H1 (cell line): ENCODE data around the gene PXT1.

ENCODE experiments used
- CBX5 ChIP-seq: fragments of 300-800, 300-1000 bp; sonication (generic); IDR thresholded peaks from 2 replicates; pipeline ENCODE4 v1.7.1; 2016; ENCODE audit warnings: antibody characterized with exemption, low read length, low read depth
- CEBPB ChIP-seq: IDR thresholded peaks from 2 replicates; pipeline ENCODE4 v1.6.1; 2012; ENCODE audit warnings: low read depth, low read length
- EP300 ChIP-seq, 2 experiments: IDR thresholded peaks; 1 replicate in 1 of 2; 2 replicates in 1 of 2; pipeline ENCODE4 v1.6.1; 2011 to 2012; ENCODE audit warnings: low read depth in 2 of 2, low read length in 2 of 2, mild to moderate bottlenecking in 2 of 2, borderline replicate concordance in 1 of 2, inconsistent platforms in 1 of 2, moderate library complexity in 1 of 2
- EZH2 ChIP-seq: fragments of 200-600 bp; sonication (generic); IDR thresholded peaks from 2 replicates; pipeline ENCODE4 v1.7.1; 2012; ENCODE audit warnings: low read depth, mild to moderate bottlenecking, moderate library complexity, low read length, inconsistent platforms; ENCODE audit not compliant: severe bottlenecking
- JUN ChIP-seq: IDR thresholded peaks from 2 replicates; pipeline ENCODE4 v1.6.1; 2011; ENCODE audit warnings: low read depth, mild to moderate bottlenecking, improper control_type of control experiment, low read length
- NANOG ChIP-seq: IDR thresholded peaks from 2 replicates; pipeline ENCODE4 v1.6.1; 2011; ENCODE audit warnings: low read length, low read depth, mild to moderate bottlenecking, inconsistent platforms; ENCODE audit not compliant: insufficient read depth, poor library complexity, severe bottlenecking
- NRF1 ChIP-seq: IDR thresholded peaks from 2 replicates; pipeline ENCODE4 v1.6.1; 2011; ENCODE audit warnings: mild to moderate bottlenecking, low read depth, low read length, improper control_type of control experiment
- POLR2A ChIP-seq, 2 experiments: IDR thresholded peaks; 1 replicate in 1 of 2; 2 replicates in 1 of 2; pipeline ENCODE4 v1.6.1; 2011; ENCODE audit warnings: low read depth in 2 of 2, low read length in 2 of 2, mild to moderate bottlenecking in 2 of 2; ENCODE audit errors: control extremely low read depth in 1 of 2
- POLR2AphosphoS5 ChIP-seq: IDR thresholded peaks from 2 replicates; pipeline ENCODE4 v1.6.1; 2011; ENCODE audit warnings: low read depth, low read length
- RAD21 ChIP-seq, 2 experiments: IDR thresholded peaks in 1 of 2; conservative IDR thresholded peaks in 1 of 2; 2 replicates each; pipeline ENCODE4 v1.6.1; 2011; ENCODE audit warnings: low read depth in 2 of 2, low read length in 2 of 2, improper control_type of control experiment in 1 of 2, inconsistent platforms in 1 of 2, mild to moderate bottlenecking in 1 of 2, moderate library complexity in 1 of 2
- SIN3A ChIP-seq, 2 experiments: IDR thresholded peaks in 1 of 2; conservative IDR thresholded peaks in 1 of 2; 2 replicates each; pipeline ENCODE4 v1.6.1; 2011 to 2012; ENCODE audit warnings: low read length in 2 of 2, improper control_type of control experiment in 1 of 2, low read depth in 1 of 2, mild to moderate bottlenecking in 1 of 2
- SP1 ChIP-seq: IDR thresholded peaks from 2 replicates; pipeline ENCODE4 v1.6.1; 2011; ENCODE audit warnings: low read depth, low read length
- TF ChIP-seq, protein P1 (sequence below), 3 experiments: IDR thresholded peaks; 1 replicate in 2 of 3; 2 replicates in 1 of 3; pipeline versions ENCODE4 v1.5.1 to v1.6.1; 2011; ENCODE audit warnings: low read length in 3 of 3, mild to moderate bottlenecking in 3 of 3, inconsistent platforms in 2 of 3, low read depth in 1 of 3, moderate library complexity in 1 of 3; ENCODE audit not compliant: insufficient read depth in 1 of 3; ENCODE audit errors: control extremely low read depth in 1 of 3

DNA sequence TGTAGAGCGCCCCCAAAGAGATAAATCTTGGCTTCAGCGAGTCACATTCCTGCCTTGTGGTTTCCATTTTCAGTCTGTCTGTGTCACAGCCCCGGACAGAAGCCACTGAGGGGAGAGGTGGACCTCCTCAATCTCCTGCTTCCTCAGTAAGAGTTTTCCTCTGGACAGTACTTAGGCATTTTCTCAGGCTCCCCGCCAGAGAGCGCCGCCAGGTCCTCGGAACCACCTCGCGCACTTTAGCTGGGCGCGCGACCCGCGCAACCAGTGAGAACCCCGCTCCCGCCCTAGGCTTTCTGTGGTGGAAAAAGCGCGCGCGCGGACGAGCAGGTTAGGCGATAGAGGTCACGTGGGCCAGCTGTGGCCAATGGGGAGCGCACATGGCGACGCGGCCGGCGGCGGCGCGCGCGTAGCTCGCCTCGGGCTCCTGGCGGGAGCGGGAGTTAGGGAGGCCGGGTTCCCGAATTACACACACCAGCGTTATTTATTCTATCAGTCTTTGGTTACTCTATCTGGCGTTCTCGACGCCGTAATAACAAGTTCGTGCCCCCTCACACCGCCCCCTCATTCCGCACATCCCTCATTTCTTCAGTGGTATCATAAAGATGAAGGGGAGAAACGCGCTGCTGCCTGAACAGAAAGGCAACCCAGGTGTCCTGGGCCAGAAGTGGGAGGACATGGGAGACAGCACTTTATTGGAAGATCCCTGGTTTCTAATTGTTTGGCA, 19.4 kb downstream of the PXT1 start:
- TF ChIP-seq SP1 (no peak), CBX5 (no peak), EP300 (IDR thresholded peaks at IDR 0.05; ENCODE audit: borderline replicate concordance in 1 of 2, low read depth in 2 of 2, low read length in 2 of 2) (peak in 1 of 2 experiments; percentile 19; a peak in 1 of 3 replicates), POLR2A (IDR thresholded peaks at IDR 0.05; ENCODE audit: control extremely low read depth in 1 of 2, low read depth in 2 of 2, low read length in 2 of 2) (peak in 1 of 2 experiments; percentile 66; a peak in 2 of 3 replicates), CEBPB (no peak), EZH2 (no peak), NANOG (no peak), NRF1 (no peak), RAD21 (IDR thresholded peaks at IDR 0.05 in 1 of 2, conservative IDR thresholded peaks at IDR 0.05 in 1 of 2; ENCODE audit: low read depth in 2 of 2, low read length in 2 of 2) (peak; percentile 58 to 66), SIN3A (conservative IDR thresholded peaks at IDR 0.05 in 1 of 2, IDR thresholded peaks at IDR 0.05 in 1 of 2; ENCODE audit: low read depth in 1 of 2, low read length in 2 of 2) (no peak), POLR2AphosphoS5 (no peak), JUN (no peak)
- TF ChIP-seq, protein P1, sequence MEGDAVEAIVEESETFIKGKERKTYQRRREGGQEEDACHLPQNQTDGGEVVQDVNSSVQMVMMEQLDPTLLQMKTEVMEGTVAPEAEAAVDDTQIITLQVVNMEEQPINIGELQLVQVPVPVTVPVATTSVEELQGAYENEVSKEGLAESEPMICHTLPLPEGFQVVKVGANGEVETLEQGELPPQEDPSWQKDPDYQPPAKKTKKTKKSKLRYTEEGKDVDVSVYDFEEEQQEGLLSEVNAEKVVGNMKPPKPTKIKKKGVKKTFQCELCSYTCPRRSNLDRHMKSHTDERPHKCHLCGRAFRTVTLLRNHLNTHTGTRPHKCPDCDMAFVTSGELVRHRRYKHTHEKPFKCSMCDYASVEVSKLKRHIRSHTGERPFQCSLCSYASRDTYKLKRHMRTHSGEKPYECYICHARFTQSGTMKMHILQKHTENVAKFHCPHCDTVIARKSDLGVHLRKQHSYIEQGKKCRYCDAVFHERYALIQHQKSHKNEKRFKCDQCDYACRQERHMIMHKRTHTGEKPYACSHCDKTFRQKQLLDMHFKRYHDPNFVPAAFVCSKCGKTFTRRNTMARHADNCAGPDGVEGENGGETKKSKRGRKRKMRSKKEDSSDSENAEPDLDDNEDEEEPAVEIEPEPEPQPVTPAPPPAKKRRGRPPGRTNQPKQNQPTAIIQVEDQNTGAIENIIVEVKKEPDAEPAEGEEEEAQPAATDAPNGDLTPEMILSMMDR (IDR thresholded peaks at IDR 0.05; ENCODE audit: control extremely low read depth in 1 of 3, insufficient read depth in 1 of 3, low read depth in 1 of 3, low read length in 3 of 3), result peak; percentile 61 to 74 (median 71)
